GM18951 (cell line): ENCODE results near the gene ZNF785.
A peak's percentile ranks its signal among the peaks of the same experiment; 100 is the strongest.

Source experiments
- POLR2A ChIP-seq: IDR thresholded peaks from 4 replicates; pipeline ENCODE4 v1.6.1; 2011; ENCODE audit warnings: mild to moderate bottlenecking; ENCODE audit not compliant: insufficient read length, insufficient read depth; ENCODE audit errors: extremely low read depth
- in situ Hi-C: fragments of 300-500 bp; cut with MboI; formaldehyde crosslinking; loops from one replicate; pipeline ENCODE4 v1.12.0; 2022; ENCODE audit warnings: low sequenced_read_pairs, mixed read lengths, inconsistent platforms; ENCODE audit not compliant: unreplicated experiment

ZNF785 gene

GRCh38 chr16:30588651-30589050, 3.2 kb upstream of the ZNF785 start:
- TF ChIP-seq POLR2A: no peak
- in situ Hi-C loops: no loop called here

GRCh38 chr16:30585022-30585399, 486 bp downstream of the ZNF785 start:
- in situ Hi-C loops: no loop called here
- no peak for TF ChIP-seq POLR2A

- TF ChIP-seq POLR2A: no peak
- in situ Hi-C loops: no loop called here
Observed at GRCh38 chr16:30582611-30583340, 2.7 kb downstream of the ZNF785 start.

DNA sequence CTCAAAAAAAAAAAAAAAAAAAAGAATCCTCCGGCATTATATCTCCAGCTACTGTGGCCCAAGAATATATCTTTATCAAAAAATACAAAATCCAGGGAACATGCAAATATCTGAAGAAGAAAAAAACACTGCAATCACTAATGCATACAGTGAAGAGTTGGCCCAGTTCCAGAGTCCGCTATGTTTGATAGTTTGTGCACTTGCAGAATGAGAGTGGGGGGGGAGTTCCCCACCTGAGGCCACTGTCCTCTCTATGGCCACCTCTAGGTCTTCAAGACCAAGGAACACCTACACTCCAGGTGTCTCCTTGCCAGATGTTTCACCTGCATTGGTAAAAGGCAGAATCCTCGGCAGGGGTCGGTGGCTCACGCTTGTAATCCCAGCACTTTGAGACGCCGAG, 4.0 kb downstream of the ZNF785 start:
- in situ Hi-C loops: no loop called here
- no peak for TF ChIP-seq POLR2A

DNA sequence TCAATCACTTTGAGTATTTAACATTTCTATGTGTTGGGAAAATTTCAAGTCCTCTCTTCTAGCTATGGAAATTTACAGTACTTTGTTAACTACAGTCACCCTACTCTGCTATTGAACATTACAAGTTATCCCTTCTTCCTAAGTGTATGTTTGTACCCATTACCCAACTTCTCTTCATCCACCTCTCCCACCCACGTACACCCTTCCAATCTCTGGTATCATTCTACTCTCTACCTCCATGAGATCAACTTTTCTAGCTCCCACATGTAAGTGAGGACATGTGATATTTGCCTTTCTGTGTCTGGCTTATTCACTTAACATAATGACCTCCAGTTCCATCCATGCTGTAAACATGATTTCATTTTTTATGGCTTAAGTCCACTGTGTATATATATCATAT, 10.8 kb downstream of the ZNF785 start:
- in situ Hi-C loops: no loop called here
- TF ChIP-seq POLR2A: no peak

- in situ Hi-C loops: no loop called here
- TF ChIP-seq POLR2A: peak; percentile 74
Observed at GRCh38 chr16:30571445-30572322, 13.8 kb downstream of the ZNF785 start, which contains the start of gene ZNF688. Gene ZNF688, minus strand, starts transcription at chr16:30571714. Its CDS starts 85 bp downstream, at chr16:30571629.

GRCh38 chr16:30570636-30571444, 14.7 kb downstream of the ZNF785 start:
- in situ Hi-C loops: no loop called here
- no peak for TF ChIP-seq POLR2A

- in situ Hi-C loops: no loop called here
- TF ChIP-seq POLR2A: no peak
Observed at GRCh38 chr16:30569746-30570635, 15.5 kb downstream of the ZNF785 start.

- in situ Hi-C loops: no loop called here
- no peak for TF ChIP-seq POLR2A
Observed at GRCh38 chr16:30569281-30569680, 16.2 kb downstream of the ZNF785 start.

- TF ChIP-seq POLR2A: no peak
- in situ Hi-C loops: no loop called here
Observed at GRCh38 chr16:30567991-30568638, 17.4 kb downstream of the ZNF785 start.

- in situ Hi-C loops: no loop called here
- no peak for TF ChIP-seq POLR2A
Observed at GRCh38 chr16:30567160-30567990, 18.1 kb downstream of the ZNF785 start.
